ENCODE data around the gene TMEM198. TPM values are rescaled to one million over a fixed set of nuclear protein-coding genes. Genes with fewer than 3 reads are reported as not detected.

TMEM198 gene
- total and polyA plus RNA-seq, 9 of the 15 experiments (the other 6 are each of a cell fraction or from before 2014, with no cell fraction given), result 0.03 to 3.8 (median 1.0) TPM

DNA sequence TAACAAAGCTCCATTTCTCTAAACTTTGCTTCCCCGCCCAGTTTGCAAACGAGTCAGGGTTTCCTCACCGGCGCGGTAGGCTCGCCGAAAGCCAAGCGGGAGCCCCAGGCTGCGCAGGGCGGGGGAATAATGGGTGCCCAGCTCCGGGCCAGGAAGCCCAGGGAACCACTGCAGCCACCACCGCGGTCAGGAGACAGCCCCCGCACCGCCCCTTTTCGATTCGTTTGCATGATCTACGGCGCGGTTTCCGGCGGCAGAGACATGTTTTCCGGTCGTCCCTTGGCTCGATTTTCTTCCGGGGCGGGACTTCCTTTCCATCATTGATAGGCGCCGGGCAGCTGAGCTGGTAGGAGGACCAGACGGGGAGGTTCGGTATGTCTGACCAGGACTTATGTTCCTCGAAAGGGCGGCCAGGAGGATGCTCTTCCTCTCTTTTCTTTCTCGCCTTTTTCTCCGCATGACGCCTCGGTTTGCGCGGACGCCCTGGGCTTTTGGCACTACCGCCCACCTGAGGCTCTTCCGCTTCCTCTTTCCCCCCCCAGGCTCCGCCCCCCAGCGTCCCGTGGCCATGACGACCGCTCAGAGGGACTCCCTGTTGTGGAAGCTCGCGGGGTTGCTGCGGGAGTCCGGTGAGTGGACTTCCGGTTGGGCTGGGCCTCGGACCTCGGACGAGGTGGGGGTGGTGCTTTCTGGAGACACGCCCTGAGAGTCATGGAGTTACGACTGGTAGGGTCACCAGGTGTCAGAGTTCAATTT, 53.9 kb downstream of the TMEM198 start, which contains the start of gene STK11IP (continued):
- TF ChIP-seq MLLT1 (IDR thresholded peaks at IDR 0.05) (no peak), PTBP1 (IDR thresholded peaks at IDR 0.05; ENCODE audit: low read depth, low read length) (no peak), CEBPG (CRISPR knock-in tag; IDR thresholded peaks at IDR 0.05) (no peak), CEBPG (tag; conservative IDR thresholded peaks at IDR 0.05 in 1 of 2, IDR thresholded peaks at IDR 0.05 in 1 of 2) (no peak), TOE1 (IDR thresholded peaks at IDR 0.05; ENCODE audit: borderline replicate concordance) (0 out of 2 replicates have a peak, but pooled peaks have one; percentile 15), TOE1 (CRISPR knock-in tag; IDR thresholded peaks at IDR 0.05; ENCODE audit: borderline replicate concordance, low read depth) (no peak), ZNF253 (CRISPR knock-in tag; conservative IDR thresholded peaks at IDR 0.05) (no peak), HMGN3 (IDR thresholded peaks at IDR 0.05; ENCODE audit: borderline replicate concordance, extremely low read depth, insufficient read length, low read depth, low read length) (peak; percentile 59), NEUROD1 (IDR thresholded peaks at IDR 0.05; ENCODE audit: borderline replicate concordance, low read depth, low read length, partially characterized antibody) (no peak), NR3C1 (CRISPR knock-in tag; IDR thresholded peaks at IDR 0.05) (no peak), COPS2 (conservative IDR thresholded peaks at IDR 0.05) (no peak), HBP1 (CRISPR knock-in tag; IDR thresholded peaks at IDR 0.05) (no peak), CEBPB (tag; IDR thresholded peaks at IDR 0.05) (no peak), ZFP1 (CRISPR knock-in tag; IDR thresholded peaks at IDR 0.05) (no peak)
- TF ChIP-seq, protein P1, sequence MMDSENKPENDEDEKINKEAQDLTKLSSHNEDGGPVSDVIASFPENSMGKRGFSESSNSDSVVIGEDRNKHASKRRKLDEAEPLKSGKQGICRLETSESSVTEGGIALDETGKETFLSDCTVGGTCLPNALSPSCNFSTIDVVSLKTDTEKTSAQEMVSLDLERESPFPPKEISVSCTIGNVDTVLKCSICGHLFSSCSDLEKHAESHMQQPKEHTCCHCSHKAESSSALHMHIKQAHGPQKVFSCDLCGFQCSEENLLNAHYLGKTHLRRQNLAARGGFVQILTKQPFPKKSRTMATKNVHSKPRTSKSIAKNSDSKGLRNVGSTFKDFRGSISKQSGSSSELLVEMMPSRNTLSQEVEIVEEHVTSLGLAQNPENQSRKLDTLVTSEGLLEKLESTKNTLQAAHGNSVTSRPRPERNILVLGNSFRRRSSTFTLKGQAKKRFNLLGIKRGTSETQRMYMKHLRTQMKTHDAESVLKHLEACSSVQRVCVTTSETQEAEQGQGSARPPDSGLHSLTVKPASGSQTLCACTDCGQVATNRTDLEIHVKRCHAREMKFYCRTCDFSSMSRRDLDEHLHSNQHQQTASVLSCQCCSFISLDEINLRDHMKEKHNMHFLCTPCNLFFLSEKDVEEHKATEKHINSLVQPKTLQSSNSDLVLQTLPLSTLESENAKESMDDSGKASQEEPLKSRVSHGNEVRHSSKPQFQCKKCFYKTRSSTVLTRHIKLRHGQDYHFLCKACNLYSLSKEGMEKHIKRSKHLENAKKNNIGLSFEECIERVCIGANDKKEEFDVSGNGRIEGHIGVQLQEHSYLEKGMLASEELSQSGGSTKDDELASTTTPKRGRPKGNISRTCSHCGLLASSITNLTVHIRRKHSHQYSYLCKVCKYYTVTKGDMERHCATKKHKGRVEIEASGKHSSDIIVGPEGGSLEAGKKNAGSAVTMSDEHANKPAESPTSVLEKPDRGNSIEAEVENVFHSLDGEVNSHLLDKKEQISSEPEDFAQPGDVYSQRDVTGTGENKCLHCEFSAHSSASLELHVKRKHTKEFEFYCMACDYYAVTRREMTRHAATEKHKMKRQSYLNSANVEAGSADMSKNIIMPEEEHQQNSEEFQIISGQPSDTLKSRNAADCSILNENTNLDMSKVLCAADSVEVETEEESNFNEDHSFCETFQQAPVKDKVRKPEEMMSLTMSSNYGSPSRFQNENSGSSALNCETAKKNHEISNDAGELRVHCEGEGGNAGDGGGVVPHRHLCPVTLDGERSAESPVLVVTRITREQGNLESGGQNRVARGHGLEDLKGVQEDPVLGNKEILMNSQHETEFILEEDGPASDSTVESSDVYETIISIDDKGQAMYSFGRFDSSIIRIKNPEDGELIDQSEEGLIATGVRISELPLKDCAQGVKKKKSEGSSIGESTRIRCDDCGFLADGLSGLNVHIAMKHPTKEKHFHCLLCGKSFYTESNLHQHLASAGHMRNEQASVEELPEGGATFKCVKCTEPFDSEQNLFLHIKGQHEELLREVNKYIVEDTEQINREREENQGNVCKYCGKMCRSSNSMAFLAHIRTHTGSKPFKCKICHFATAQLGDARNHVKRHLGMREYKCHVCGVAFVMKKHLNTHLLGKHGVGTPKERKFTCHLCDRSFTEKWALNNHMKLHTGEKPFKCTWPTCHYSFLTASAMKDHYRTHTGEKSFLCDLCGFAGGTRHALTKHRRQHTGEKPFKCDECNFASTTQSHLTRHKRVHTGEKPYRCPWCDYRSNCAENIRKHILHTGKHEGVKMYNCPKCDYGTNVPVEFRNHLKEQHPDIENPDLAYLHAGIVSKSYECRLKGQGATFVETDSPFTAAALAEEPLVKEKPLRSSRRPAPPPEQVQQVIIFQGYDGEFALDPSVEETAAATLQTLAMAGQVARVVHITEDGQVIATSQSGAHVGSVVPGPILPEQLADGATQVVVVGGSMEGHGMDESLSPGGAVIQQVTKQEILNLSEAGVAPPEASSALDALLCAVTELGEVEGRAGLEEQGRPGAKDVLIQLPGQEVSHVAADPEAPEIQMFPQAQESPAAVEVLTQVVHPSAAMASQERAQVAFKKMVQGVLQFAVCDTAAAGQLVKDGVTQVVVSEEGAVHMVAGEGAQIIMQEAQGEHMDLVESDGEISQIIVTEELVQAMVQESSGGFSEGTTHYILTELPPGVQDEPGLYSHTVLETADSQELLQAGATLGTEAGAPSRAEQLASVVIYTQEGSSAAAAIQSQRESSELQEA (IDR thresholded peaks at IDR 0.05; ENCODE audit: low read depth), result no peak
- TF ChIP-seq, protein P2, sequence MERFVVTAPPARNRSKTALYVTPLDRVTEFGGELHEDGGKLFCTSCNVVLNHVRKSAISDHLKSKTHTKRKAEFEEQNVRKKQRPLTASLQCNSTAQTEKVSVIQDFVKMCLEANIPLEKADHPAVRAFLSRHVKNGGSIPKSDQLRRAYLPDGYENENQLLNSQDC (CRISPR knock-in tag; IDR thresholded peaks at IDR 0.05), result no peak

Measured in K562 (cell line).